Measurements from ENCODE around the gene SMIM12. TPM values are rescaled to one million over a fixed set of nuclear protein-coding genes. Genes with fewer than 3 reads are reported as not detected.

Gene SMIM12
- total RNA-seq, 1 donor from 2014 or later = 7.7 TPM

- FAIRE-seq = no peak
These were observed 14.9 kb upstream of the SMIM12 start for GRCh38 chr1:34874296-34874952.

GRCh38 chr1:34872133-34872503, 12.6 kb upstream of the SMIM12 start:
- FAIRE-seq (no peak), DNase-seq (ENCODE audit: low spot score in 2 of 2) (no peak)

More at GRCh38 chr1:34874296-34874952, 14.9 kb upstream of the SMIM12 start:
- DNase-seq (ENCODE audit: low spot score in 2 of 2) = no peak

DNA sequence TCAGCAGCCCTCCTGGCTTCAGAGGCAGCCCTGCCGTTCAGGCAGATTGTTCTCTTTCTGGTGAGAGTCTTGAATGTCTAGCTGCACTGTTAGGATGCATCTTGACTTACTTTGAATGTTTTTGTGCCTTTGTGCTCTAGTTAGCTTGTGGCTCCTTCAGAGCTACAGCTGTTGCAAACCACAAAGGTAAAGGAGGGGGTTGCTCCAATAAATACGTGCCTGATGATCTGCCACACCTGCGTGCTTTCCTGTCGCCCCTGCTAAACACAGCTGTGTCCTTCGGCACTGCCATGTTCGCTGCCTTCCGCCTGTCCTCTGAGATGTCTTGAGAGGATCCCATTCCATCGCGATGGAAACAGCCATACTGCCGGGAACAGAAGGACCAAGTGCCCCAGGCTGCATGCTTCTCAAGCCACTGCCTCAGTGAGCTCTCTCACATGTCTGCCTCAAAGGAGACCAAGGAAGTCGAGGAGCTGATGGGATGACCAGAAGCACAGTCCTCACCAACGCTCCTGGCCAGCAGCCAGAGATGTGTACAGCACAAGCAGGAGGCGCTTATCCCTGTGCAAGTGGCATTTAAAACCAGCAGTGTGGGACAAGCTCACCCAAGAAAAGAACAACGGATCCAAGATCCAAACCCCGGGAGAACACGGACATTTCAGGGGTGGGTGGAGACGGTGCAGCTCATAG, 12.0 kb upstream of the SMIM12 start:
- DNase-seq (ENCODE audit: low spot score in 2 of 2) = no peak

DNA sequence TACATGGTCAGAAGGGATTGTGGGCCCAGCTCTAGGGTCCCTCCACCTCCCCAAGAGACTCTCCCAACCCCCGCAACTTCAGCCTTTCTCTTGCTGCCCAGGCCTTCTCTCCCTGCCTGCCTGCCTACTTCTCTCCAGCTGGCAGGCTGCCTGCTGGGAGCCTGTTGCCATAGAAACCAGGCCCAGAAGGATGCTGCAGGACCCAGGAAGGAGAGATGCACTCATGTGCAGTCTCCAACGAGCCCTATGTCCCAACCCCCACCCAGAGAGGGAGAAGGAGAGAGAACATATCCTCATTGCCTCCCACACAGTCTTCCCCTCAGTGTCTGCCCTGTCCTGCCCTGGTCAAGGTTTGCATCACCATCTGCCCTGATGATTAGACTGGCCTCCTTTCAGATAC, 10.8 kb upstream of the SMIM12 start:
- DNase-seq (ENCODE audit: low spot score in 2 of 2) (no peak), FAIRE-seq (no peak)

More for the DNA sequence above, 12.0 kb upstream of the SMIM12 start:
- no peak for FAIRE-seq

GRCh38 chr1:34869760-34870159, 10.2 kb upstream of the SMIM12 start:
- FAIRE-seq (no peak), DNase-seq (ENCODE audit: low spot score in 2 of 2) (no peak)

DNA sequence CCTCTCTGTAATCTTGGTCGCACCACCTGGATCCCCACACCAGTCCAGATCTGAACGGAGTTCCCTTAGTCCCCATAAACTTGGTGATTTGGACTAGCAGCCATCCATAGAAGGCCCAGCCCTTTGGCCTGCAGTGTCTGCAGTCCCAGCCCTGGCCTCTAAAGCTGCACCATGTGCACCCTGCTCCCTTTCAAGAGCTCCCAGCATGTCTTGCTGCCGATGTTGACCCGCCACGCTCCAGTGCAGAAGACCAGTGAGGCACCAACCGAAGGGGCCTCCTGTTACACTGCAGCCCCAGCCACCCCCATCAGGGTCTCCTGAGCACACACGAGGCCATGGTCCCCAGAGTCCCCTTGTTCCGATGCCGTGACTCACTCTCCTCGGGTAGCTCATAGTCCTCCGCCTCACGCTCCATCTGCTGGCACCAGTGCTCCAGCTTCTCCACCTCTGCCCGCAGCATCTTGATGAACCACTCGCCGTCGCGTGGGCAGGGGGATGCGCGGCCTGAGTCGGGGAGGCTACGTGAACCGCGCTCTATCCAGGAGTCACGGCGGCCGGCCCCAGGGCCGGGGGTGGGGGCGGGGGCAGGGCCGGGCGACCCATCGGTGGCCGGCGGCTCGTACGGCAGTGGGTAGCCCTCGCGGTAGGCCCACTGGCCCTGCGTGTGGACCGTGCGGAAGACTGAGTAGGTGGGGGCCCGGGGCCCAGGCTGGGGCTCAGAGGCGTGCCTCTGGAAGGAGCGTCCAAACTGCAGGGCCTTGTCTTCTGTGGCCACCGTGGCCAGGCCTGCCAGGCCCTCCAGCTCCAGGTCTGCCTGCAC, 8.9 kb upstream of the SMIM12 start:
- DNase-seq (ENCODE audit: low spot score in 2 of 2) (no peak), FAIRE-seq (no peak)

DNA sequence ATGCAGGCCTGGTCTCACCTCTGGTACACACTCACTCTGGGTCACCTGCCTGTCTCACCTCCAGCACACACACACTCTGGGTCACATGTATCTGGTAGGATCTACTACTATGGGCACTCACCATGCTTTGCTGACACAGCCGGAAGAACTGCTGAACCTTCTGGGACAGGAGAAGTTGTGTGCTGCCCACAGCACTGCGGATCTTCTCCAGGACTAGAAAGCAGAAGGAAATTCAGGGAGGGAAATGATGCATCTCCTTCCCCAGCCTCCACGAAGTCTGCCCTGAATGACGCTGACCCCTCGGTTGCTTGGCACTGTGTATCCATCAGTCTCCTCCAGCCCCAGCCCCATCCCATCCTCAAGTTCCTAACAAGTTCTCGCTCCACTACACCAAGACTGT, 7.9 kb upstream of the SMIM12 start:
- DNase-seq (ENCODE audit: low spot score in 2 of 2) (no peak), FAIRE-seq (no peak)

DNA sequence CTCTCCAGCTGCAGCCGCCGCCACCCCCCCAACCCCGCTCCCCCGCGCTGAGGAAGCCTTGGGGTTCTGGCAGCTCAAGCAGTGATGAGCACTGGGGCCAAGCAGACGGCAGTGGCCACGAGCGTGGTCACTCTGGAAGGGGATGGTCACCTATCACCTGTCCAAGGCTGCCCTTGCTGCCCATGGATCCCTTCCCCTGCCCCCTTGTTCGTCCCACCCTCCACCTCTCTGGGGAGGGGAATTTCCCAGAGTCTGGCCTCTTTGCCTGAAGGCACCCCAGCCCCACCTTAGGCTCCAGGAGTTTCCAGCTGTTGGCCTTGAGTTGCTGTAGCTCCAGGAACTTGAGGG, 7.2 kb upstream of the SMIM12 start:
- DNase-seq (ENCODE audit: low spot score in 2 of 2) (no peak), FAIRE-seq (no peak)

- DNase-seq (ENCODE audit: low spot score in 2 of 2) (peak; percentile 78 to 81), FAIRE-seq (no peak)
These were observed 6.6 kb upstream of the SMIM12 start for GRCh38 chr1:34865981-34866761.

DNA sequence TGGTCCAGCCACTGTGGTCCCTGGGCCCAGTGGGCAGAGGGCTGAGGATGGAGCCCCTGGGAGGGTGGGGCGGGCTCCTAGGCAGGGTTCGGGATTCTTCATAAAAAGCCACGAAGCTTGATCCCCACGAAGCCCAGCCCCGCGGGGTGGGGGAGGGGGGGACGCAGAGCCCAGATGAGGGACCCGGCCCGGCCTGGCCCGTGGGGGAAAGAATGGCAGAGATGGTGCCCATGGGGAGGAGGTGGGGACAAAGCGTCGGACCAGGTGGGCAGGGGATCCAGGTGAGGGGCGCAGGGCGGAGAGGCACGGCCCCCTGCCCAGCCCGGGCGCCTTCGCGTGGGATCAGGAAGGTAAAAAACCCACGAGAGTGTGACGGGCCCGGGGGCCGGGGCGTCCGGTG, 6.0 kb upstream of the SMIM12 start:
- FAIRE-seq = no peak
- no peak for DNase-seq (ENCODE audit: low spot score in 2 of 2)

DNA sequence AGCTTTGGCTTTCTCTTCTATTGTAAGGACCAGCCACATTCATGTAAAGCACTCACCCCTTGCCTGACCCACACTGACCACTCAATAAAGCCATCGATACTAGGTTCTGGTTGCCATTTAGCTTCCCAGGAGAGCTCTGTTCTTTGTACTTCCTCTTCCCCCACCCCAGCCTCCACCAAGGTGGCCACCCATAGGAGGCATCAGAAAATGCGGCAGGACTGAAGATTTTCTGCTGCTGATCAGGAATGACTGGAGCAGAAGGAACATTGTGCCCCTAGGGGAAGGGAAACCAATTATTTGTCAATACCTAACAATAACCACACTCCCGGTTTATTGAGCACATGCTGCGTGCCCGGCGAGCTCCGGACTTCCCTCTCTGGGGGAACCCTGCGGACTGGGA, 5.2 kb upstream of the SMIM12 start:
- no peak for FAIRE-seq
- DNase-seq (ENCODE audit: low spot score in 2 of 2) = no peak

DNA sequence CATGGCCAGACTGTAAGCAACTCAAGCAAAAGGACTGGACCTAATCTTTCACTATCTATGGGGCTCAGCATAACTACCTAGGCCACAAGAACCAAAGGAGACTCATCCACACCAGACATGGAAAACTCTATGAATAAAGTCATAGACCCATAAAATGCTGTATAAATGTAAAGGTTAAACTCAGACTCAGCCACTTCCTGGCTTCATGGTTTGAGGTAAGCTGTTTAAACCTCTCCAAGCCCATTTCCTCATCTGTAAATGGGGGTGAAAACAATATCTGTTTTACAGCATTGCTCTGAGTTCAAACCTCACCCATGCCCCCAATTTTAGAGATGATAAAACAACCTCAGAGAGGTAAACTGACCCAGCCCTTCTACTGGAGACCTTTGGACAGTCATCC, 4.0 kb upstream of the SMIM12 start:
- FAIRE-seq = no peak

GRCh38 chr1:34858901-34859445, 576 bp downstream of the SMIM12 start:
- DNase-seq (ENCODE audit: low spot score in 2 of 2) (peak in 1 of 2 donors; percentile 48), FAIRE-seq (no peak)

More for the DNA sequence above, 4.0 kb upstream of the SMIM12 start:
- no peak for DNase-seq (ENCODE audit: low spot score in 2 of 2)

- FAIRE-seq (no peak), DNase-seq (ENCODE audit: low spot score in 2 of 2) (no peak)
These were observed 2.9 kb downstream of the SMIM12 start for GRCh38 chr1:34856697-34857096.

DNA sequence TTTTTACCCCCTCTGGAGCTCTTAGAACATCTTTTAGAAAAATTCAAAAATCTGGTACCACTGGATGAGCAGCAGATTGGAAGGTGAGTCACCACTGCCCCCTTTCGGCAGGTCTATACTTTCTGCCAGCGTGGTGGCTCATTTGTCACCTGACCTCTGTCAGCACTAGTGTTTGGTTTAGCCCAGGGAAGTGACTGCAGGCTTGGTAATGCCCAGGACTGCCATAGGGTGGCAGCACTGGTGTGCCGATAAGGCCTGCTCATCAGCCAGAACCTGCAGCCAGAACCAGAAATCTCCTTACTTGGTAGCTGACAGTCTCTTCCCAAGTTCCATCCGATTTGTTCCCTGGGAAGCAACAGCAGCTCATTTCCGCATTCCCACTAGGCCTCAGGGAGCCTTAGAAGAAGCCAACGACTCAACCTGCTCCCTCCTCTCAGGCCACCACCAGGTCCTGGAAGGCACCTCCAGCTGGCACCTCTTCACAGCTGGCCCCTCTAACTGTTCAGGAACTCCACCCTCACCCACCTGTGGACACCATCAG, 6.8 kb downstream of the SMIM12 start:
- peak; percentile 71 to 89 for DNase-seq (ENCODE audit: low spot score in 2 of 2)
- FAIRE-seq = peak; percentile 6

- FAIRE-seq (no peak), DNase-seq (ENCODE audit: low spot score in 2 of 2) (no peak)
These were observed 8.0 kb downstream of the SMIM12 start for GRCh38 chr1:34851431-34852105.

- no peak for FAIRE-seq
- no peak for DNase-seq (ENCODE audit: low spot score in 2 of 2)
These were observed 9.2 kb downstream of the SMIM12 start for GRCh38 chr1:34850382-34850781.

- no peak for DNase-seq (ENCODE audit: low spot score in 2 of 2)
- no peak for FAIRE-seq
These were observed 12.5 kb downstream of the SMIM12 start for GRCh38 chr1:34847094-34847493.

- DNase-seq (ENCODE audit: low spot score in 2 of 2) (no peak), FAIRE-seq (no peak)
These were observed 13.3 kb downstream of the SMIM12 start for GRCh38 chr1:34846265-34846664.
